Measurements from ENCODE around the gene TRIP6.
"Not testable (repeated sequence)": the region's sequence is repeated elsewhere in the genome, so short reads cannot be mapped to it uniquely, and the experiment has no call there.

The TRIP6 gene

GRCh38 chr7:100890653-100891567 is 23.7 kb downstream of the TRIP6 start:
- DNase-seq (ENCODE audit: low read depth) = no peak

DNA sequence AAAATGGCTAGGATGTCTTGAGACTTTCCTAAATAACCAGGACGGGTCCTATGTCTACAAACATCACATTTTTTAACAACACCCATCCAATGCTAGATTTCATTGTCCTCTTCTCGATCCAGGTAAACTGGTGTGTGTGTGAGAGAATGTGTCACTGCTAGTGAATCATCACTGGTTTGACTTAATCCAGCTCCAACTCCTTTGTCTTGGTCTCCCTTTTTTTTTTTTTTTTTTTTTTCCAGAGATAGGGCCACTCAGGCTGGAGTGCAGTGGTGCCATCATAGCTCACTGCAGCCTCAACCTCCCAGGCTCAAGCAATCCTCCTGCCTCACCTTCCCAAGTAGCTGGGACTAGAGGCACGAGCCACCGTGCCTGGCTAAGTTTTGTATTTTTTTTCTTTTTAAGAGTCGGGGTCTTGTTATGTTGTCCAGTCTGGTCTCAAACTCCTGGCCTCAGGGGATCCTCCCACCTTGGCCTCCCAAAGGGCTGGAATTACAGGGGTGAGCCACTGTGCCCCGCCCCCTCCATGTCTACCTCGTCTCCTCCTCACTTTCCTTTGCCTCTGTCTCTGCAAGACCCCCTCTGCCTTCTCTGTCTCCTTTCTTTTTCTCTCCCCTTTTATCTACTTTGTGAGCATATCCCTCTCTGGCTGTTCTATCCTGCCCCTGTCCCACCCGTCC is 24.5 kb downstream of the TRIP6 start:
- DNase-seq (ENCODE audit: low read depth) = no peak

- DNase-seq (ENCODE audit: low read depth) = no peak
Observed at GRCh38 chr7:100892364-100893317, 25.5 kb downstream of the TRIP6 start.

GRCh38 chr7:100893318-100893895 is 26.2 kb downstream of the TRIP6 start:
- DNase-seq (ENCODE audit: low read depth) = no peak

DNA sequence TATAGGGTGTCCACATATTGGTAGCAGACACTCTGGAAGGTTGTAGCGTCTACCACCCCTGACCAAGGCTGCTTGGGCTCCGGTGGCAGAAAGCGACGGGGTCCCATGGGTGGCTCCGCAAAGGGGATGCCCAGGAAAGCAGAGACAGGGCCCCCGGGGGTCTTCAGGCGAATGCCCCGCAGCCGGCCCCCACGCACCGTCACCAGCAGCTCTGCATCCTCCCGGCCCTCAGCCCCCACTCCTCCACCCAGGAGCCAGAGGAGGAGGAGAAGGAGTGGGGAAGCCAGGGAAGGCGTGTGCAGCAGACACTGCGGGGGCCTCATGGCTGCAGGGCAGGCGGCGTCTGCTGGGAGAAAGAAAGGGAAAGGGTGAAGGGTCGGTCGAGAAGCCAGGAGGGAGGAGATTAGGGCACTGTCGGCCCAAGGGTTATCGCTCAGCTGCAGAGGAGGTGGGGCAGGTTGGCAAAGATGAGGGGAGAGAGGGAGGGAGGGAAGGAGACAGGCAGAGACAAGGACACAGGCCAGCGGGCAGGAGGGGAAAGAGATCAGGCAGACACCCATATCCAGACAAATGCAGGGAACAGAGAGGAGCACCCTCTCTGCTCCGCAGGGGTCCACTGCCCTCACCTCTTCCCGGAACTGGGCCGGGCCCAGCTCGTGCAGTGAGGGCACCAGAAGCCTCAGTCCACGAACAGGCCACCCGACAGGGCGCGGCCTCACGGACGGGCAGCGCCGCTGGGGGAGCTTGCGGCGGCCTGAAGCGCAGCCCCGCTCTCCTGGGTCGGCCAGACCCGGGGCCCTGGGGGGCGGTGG is 26.9 kb downstream of the TRIP6 start:
- DNase-seq (ENCODE audit: low read depth) = no peak

GRCh38 chr7:100894860-100895700 is 27.9 kb downstream of the TRIP6 start:
- no peak for DNase-seq (ENCODE audit: low read depth)

DNA sequence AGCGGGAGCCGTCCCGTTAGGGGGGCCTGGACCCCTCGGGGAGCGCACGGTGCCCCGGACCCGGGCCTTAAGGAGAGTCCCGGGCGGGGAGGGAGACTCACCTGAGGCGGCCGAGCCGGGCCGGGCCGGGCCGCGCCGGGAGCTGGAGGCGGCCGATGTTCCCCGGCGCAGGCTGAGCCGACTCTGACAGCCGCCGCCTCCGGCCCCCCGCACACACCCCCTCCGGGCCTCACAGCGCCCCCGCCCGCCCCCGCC is 28.4 kb downstream of the TRIP6 start, which contains the start of gene ACHE:
Gene ACHE (minus strand): TSS at position 188 of the 255 bp plus-strand sequence. CDS start 1,656 bp downstream, outside the sequence.
- no peak for DNase-seq (ENCODE audit: low read depth)

- no peak for DNase-seq (ENCODE audit: low read depth)
Observed at GRCh38 chr7:100895956-100896731, 29.0 kb downstream of the TRIP6 start.

DNA sequence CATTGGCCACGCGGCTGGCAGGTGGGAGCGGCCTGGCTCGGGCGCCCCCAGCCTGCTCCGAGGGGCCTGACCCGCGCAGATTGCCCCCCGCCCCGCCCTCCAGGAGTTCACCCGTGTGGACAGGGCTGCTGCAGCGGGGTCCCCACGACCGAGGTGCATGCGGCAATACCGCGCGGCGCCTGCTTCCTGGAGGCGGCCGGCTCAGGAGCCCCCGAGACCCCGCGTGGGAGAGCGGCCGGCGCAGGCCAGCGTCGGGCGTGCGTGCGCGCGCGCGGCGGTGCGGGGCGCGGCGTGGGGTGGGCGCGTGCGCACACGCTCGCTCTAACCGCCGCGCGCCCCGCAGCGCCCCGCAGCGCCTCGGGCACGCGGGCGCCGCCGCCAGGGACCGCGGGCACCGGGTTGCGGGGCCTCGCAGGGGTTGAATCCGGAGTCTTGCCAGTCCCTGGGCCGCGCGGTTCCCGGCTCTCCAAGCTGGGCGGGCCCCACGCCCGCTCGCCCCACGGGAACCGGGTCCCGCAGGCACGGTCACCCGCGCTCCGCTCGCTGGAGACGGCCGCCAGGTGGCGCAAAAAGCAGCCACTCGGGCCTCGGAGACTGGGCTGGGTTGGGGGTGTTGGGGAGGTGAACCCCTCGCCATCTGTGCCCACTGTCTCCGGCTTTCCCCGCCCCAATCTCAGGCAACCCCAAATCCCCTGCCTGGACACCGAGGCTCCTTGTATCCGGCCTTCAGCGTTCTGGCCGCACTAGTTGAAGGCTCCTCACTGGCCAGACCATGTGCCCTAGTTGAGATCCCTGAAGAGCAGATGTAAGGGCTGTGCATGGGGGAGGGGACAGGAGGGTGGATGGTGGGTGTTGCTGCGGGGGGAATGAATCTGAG is 29.8 kb downstream of the TRIP6 start:
- no peak for DNase-seq (ENCODE audit: low read depth)

DNA sequence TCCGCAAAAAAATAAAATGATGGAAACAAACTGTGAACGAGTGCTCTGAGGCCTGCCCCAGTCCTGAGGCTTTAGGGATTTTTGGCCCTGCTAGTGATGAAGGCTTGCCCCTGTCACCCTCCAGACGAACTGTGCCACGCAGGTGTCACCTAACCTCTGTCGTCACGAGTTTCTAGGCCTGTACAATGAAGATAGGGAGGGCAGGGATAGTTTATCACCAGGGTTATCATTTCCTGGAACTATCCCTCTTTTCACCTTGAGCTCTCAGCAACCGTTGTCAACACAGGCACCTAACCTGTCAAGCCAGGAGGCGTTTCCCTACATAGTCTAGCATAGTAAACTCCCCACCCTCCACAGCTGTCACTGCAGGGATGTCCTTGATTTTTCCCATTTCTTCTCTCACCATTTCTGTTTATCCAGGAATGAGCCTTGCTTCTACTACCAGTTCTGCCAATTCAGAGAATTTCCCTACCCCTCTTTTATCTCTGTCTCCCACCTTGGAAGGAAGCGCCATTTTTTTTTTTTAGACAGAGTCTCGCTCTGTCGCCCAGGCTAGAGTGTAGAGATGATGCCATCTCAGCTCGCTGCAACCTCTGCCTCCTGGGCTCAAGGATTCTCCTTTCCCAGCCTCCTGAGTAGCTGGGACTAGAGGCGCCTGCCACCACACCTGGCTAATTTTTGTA is 30.7 kb downstream of the TRIP6 start:
- no peak for DNase-seq (ENCODE audit: low read depth)

GRCh38 chr7:100899432-100899831 is 32.2 kb downstream of the TRIP6 start:
- DNase-seq (ENCODE audit: low read depth) = no peak

DNA sequence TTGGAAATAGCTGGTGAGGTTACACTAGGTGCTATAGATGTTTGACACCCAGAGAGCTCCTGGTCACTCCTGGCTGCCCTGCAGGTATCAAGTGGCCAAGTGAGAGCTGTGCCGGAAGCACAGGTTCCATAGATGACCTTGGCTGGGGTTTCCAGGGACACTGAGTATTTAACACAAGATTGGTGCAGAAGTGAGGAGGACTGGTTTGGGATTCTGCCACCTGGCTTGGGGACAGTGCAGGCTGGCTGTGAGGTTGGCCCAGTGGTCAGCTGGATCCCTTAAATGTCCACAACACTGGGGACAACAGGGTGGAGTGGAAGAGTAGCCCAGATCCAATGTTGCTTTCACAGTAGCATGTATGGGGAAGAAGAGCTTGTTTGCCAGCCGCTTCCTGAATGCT is 33.8 kb downstream of the TRIP6 start:
- DNase-seq (ENCODE audit: low read depth) = no peak

GRCh38 chr7:100901921-100902332 is 34.7 kb downstream of the TRIP6 start:
- no peak for DNase-seq (ENCODE audit: low read depth)

DNA sequence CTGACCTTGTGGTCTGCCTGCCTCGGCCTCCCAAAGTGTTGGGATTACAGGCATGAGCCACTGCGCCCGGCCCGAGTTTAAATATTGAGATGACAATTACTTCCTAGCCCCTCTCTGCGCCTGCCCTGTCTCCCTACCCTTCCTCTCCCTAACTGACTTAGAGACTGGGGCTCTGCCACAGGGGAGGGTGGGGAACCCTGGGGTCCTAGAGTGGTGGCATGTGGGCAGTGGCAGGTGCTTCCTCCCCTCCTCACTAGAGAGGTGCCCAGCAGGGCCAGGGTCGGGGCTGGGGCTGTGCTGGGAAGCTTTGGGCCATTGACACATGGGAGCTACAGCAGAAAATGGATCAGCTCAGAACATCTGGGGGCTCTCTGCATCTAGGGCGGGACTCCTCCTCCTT is 35.5 kb downstream of the TRIP6 start:
- no peak for DNase-seq (ENCODE audit: low read depth)

DNA sequence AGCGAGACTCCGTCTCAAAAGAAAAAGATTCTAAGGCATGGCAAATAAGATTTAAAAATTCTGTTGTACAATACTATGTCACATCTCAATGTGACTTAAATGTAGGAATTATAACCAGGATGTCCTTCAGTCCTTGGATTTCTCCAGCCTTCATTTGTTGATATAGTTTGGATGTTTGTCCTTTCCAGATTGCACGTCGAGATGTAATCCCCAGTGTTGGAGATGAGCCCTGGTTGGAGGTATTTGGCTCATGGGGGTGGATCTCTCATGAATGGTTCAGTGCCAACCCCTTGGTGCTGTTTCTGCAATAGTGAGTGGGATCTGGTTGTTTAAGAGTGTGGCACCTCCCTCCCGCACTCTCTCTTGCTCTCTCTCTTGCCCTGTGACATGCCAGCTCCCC is 41.3 kb downstream of the TRIP6 start:
- no peak for DNase-seq (ENCODE audit: low read depth)

DNA sequence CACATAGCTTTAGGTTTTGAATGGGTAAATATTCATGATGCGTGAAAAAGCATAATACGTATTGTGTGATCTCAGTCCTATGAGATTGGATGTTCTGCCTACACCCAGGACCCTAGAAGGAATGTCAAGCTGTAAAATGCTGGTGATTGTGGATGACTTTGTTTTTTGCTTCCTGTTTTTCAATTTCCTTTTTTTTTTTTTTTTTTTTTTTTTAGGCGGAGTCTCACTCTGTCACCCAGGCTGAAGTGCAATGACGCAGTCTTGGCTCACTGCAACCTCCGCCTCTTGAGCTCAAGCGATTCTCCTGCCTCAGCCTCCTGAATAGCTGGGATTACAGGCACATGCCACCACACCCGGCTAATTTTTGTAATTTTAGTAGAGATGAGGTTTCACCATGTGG is 43.3 kb downstream of the TRIP6 start:
- not testable (repeated sequence) for DNase-seq (ENCODE audit: low read depth)

DNA sequence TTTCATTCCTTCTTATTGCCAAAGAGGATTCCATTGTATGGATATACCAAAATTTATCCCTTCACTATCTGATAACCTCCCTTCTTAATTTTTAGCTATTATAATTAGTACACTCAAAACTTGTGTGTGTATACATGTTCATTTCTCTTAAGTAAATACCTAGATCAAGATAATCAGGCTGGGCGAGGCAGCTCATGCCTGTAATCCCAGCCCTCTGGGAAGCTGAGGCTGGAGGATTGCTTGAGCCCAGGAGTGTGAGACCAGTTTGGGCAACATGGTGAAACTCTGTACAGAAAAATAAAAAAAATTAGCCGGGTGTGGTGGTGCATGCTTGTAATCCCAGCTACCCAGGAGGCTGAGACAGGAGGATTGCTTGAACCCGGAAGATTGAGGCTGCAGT is 44.3 kb downstream of the TRIP6 start:
- no peak for DNase-seq (ENCODE audit: low read depth)
